ENCODE measurements around the gene CENPM. TPM values are rescaled to one million over a fixed set of nuclear protein-coding genes. Genes with fewer than 3 reads are reported as not detected.

CENPM gene
- total RNA-seq, 4 donors from 2014 or later, result 1.5 to 5.1 TPM; not detected in 2

DNA sequence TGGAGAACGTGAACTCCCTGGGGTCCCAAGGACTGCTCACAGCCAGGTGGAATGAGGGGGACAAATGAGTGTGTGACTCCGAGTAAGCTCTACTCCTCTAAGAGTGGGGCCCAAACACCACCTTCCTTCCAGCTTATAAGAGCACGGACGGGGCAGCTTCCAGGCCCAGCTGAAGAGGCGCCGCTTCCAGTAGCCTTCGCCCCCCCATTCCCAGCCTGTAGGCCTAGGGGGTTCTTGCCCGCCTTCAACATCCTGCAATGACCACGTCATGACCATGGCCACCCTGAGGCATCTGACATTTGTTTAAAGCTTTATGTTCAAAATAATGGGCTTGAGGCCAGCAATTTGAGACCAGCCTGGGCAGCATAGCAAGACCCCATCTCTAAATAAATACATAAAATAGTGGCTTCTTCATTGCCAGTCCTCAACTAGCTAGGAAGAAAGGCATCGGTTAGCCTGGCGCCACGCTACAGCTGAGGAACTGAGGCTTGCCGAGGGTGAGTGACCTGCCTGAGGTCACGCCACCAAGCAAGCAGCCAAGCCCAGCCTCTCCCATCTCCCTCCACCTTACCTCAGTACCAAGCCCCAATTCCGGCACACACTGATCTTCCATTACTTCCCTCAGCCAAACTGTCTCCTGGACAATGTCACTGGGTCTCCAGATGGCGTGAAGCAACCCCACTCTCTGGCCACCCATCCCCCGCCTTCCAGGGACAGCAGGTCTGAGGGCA, 12.5 kb downstream of the CENPM start:
- H3K27me3 ChIP-seq, result no peaks in the 10 kb centered on the region
- H3K4me3 ChIP-seq, result no peak overlapping the region
- ATAC-seq (peak in 1 of 2 donors; percentile 14), DNase-seq (no peak)
- H3K36me3 ChIP-seq, result no peaks in the 10 kb centered on the region
- peak overlapping the region in 2 of 4 donors; percentile 46 to 78 for H3K27ac ChIP-seq
- peaks cover 8 to 21% of the 10 kb centered on the region in 2 donors for H3K4me1 ChIP-seq
- no peak for TF ChIP-seq CTCF (IDR thresholded peaks at IDR 0.05 in 4 of 5, conservative IDR thresholded peaks at IDR 0.05 in 1 of 5)
- no peak for TF ChIP-seq POLR2A (IDR thresholded peaks at IDR 0.05)
- in situ Hi-C loops (cut with MboI; ENCODE audit: low sequenced_read_pairs in 4 of 4) (no loop called here), intact Hi-C loops (cut with DNase I; ENCODE audit: low total_unique reads) (no loop called here)
- H3K9me3 ChIP-seq, result no peaks in the 10 kb centered on the region

DNA sequence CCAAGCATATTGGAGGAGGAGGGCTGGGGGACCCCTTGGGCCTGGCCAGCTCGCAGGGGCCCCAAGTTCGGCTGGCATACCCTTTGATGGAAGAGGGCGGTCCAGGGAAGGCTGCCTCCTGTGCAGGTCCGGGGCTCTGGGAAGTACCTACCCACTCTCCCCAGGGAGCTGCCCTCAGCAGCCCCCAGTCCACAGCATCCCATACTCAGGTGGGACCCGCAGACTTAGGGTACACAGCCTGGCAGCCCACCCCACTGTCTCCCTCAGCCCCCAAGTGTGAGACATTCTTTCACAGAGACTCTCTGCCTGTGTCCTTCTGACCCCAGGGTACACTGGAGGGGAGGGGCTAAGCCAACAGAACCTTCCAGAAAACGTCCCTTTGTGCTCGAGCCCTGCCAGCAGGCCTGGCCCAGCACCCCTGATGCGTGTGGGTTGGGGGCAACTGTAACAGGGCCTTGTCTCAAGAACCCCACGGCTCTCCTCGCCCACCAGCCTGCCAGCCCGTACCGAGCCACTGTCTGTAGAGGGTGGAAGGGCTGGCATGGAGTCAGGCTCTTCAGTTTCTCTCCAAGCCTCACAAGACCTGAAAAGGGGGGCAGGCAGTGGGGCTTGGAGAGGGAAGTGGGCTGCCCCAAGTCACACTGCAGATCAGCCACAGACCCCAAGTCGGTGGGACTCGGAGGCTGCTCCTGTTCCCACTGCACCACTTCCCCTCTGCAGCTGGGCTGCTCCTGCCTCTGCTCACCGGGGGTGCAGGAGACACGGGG, 13.4 kb downstream of the CENPM start:
- Histone ChIP-seq H3K36me3 (no peaks in the 10 kb centered on the region), H3K27ac (no peak overlapping the region), H3K4me3 (no peak overlapping the region), H3K9me3 (no peaks in the 10 kb centered on the region), H3K27me3 (no peaks in the 10 kb centered on the region), H3K4me1 (peaks cover 5 to 12% of the 10 kb centered on the region in 2 donors)
- in situ Hi-C loops (cut with MboI; ENCODE audit: low sequenced_read_pairs in 4 of 4), result no loop called here
- no peak for ATAC-seq
- TF ChIP-seq POLR2A (IDR thresholded peaks at IDR 0.05) (no peak), CTCF (IDR thresholded peaks at IDR 0.05 in 4 of 5, conservative IDR thresholded peaks at IDR 0.05 in 1 of 5) (no peak)
- DNase-seq, result no peak
- intact Hi-C loops (cut with DNase I; ENCODE audit: low total_unique reads), result no loop called here

DNA sequence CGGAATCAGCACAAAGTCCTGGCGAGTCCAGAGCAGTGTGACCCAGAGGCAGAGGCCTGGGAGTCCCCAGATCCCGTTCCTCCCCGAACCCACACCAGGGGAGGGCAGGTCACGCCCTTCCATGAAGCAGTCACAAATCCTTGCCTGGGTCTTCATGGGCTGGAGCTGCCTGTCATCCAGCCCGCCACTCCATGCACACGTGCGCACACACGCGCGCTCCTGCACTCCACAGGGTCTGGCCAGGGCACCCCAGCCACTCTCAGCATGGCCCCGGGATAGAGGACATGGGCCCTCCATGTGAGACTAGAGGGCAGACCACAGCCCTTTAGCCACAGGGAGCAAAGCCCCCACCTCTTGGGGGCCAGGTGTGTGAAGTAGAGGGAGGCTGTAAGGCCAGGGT, 14.6 kb downstream of the CENPM start:
- TF ChIP-seq POLR2A (IDR thresholded peaks at IDR 0.05), result no peak
- TF ChIP-seq CTCF (IDR thresholded peaks at IDR 0.05 in 4 of 5, conservative IDR thresholded peaks at IDR 0.05 in 1 of 5), result no peak
- no peaks in the 10 kb centered on the region for H3K27me3 ChIP-seq

DNA sequence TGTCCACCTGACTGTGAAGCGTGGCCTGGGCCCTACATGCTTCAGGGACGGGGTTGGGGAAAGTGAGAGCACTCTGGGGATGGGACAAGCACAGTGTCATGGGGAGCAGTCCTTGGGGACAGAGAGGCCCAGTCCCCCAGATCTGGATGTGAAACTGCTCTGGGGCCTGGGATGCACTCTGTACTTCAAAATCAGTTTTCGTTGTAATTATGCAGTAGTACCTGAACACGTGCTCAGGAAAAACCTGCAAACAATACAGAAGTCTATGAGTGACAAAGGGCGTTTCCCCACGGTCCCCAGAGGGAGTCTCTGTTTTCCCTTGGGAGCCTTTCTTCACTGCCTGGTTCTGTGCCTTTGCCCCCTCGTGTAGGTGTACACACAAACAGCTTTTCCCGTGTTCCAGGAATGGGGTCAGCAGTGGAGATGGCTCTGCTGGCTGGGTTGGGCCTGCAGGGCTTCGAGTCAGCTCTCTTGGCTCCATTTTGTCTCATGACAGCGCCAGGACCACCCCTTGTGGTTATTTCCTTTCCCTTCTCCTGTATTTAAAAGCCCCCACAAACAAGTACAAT, 15.2 kb downstream of the CENPM start:
- no peak for ATAC-seq
- intact Hi-C loops (cut with DNase I; ENCODE audit: low total_unique reads) (no loop called here), in situ Hi-C loops (cut with MboI; ENCODE audit: low sequenced_read_pairs in 4 of 4) (no loop called here)
- H3K4me1 ChIP-seq, result peaks cover 5 to 10% of the 10 kb centered on the region in 2 donors
- no peak overlapping the region for H3K4me3 ChIP-seq
- DNase-seq, result no peak
- no peaks in the 10 kb centered on the region for H3K27me3 ChIP-seq
- H3K36me3 ChIP-seq, result no peaks in the 10 kb centered on the region
- no peaks in the 10 kb centered on the region for H3K9me3 ChIP-seq
- H3K27ac ChIP-seq, result no peak overlapping the region
- TF ChIP-seq CTCF (IDR thresholded peaks at IDR 0.05 in 4 of 5, conservative IDR thresholded peaks at IDR 0.05 in 1 of 5) (no peak), POLR2A (IDR thresholded peaks at IDR 0.05) (no peak)

More for the DNA sequence above, 14.6 kb downstream of the CENPM start:
- H3K4me1 ChIP-seq, result peaks cover 5 to 10% of the 10 kb centered on the region in 2 donors
- ATAC-seq (no peak), DNase-seq (no peak)
- no peak overlapping the region for H3K27ac ChIP-seq
- intact Hi-C loops (cut with DNase I; ENCODE audit: low total_unique reads), result no loop called here
- no peaks in the 10 kb centered on the region for H3K9me3 ChIP-seq
- H3K4me3 ChIP-seq, result no peak overlapping the region
- H3K36me3 ChIP-seq, result no peaks in the 10 kb centered on the region
- in situ Hi-C loops (cut with MboI; ENCODE audit: low sequenced_read_pairs in 4 of 4), result no loop called here
